C4-2B (cell line): ENCODE measurements around the gene HES2.

ENCODE experiments used
- H3K27ac ChIP-seq: fragments of 450-650 bp; 2 replicates; pipeline ENCODE4 v1.5.1; 2017
- ZFX ChIP-seq: fragments of 450-650 bp; IDR thresholded peaks from 2 replicates; pipeline ENCODE4 v1.6.1; 2017
- TF ChIP-seq, protein P1 (sequence below): fragments of 450-650 bp; conservative IDR thresholded peaks from 2 replicates; pipeline ENCODE4 v1.5.1; 2017; ENCODE audit warnings: mild to moderate bottlenecking

HES2 gene

DNA sequence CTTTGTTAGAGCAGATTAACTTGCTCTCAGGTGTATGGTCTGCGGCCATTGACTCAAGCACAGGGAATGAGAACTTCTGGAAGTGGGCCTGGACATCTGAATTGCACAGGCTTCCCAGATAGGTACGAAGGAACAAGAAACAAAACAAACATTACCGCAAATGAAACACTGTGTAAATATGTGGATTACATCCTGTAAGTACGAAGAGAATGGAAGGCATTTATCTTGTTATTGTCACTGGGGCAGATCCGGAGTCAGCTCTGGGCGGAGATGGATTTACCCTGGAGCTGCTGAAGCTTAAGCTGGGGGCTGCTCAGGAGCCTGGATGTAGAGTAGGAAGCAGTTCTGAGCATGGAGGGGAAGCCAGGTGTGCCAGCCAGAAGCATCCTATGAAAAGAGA, 6.8 kb downstream of the HES2 start:
- TF ChIP-seq, protein P1, sequence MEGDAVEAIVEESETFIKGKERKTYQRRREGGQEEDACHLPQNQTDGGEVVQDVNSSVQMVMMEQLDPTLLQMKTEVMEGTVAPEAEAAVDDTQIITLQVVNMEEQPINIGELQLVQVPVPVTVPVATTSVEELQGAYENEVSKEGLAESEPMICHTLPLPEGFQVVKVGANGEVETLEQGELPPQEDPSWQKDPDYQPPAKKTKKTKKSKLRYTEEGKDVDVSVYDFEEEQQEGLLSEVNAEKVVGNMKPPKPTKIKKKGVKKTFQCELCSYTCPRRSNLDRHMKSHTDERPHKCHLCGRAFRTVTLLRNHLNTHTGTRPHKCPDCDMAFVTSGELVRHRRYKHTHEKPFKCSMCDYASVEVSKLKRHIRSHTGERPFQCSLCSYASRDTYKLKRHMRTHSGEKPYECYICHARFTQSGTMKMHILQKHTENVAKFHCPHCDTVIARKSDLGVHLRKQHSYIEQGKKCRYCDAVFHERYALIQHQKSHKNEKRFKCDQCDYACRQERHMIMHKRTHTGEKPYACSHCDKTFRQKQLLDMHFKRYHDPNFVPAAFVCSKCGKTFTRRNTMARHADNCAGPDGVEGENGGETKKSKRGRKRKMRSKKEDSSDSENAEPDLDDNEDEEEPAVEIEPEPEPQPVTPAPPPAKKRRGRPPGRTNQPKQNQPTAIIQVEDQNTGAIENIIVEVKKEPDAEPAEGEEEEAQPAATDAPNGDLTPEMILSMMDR = no peak
- no peak for TF ChIP-seq ZFX
- peak overlapping the region; percentile 71 for H3K27ac ChIP-seq

DNA sequence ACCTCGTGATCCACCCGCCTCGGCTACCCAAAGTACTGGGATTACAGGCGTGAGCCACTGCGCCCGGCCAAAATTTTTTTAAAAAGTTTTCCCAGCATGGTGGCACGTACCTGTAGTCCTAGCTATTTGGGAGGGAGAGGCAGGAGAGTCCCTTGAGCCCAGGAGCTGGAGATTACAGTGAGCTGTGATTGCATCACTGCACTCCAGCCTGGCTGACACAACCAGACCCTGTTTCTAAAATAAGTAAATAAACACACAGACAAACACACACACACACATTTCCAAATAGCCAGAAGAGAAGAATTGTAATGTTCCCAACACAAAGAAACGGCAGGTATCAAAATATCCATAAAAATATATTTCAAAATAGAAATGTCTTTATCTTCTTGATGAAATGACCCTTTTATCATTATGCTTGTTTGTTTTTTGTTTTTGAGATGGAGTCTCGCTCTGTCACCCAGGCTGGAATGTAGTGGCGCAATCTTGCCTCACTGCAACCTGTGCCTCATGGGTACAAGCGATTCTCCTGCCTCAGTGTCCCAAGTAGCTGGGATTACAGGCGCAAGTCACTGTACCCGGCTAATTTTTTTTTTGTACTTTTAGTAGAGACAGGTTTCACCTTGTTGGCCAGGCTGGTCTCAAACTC, 9.3 kb downstream of the HES2 start:
- no peak for TF ChIP-seq ZFX
- TF ChIP-seq, protein P1 = no peak
- no peak overlapping the region for H3K27ac ChIP-seq

DNA sequence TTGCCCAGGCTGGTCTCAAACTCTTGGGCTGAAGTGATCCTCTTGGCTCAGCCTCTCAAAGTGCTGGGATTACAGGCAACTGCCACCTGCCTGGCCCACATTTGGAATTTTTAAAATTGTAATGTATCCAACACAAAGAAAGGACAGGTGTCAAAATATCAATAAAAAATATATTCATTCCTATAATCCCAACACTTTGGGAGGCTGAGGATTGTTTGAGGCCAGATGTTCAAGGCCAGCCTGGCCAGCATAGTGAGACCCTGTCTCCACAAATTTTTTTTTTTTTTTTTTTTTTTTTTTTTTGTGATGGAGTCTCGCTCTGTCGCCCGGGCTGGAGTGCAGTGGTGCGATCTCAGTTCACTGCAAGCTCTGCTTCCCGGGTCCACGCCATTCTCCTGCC, 10.0 kb downstream of the HES2 start:
- TF ChIP-seq, protein P1 = no peak
- no peak for TF ChIP-seq ZFX
- H3K27ac ChIP-seq = no peak overlapping the region

DNA sequence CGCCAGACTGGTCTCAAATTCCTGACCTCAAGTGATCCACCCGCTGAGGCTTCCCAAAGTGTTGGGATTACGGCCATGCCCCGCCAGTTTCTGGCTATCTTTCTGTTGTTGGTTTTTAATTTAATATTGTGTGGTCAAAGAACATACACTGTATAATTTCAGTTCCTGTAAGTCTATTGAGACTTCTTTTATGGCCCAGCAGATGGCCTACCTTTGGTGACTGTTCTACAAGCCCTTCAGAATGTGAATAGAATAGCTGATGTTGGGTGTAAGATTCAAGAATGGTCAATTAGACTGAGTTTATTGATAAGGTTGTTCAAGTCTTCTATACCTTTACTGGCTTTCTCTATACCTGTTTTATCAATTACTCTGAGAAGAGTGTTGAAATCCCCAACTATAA, 10.7 kb downstream of the HES2 start:
- TF ChIP-seq, protein P1 = no peak
- TF ChIP-seq ZFX = no peak
- no peak overlapping the region for H3K27ac ChIP-seq

DNA sequence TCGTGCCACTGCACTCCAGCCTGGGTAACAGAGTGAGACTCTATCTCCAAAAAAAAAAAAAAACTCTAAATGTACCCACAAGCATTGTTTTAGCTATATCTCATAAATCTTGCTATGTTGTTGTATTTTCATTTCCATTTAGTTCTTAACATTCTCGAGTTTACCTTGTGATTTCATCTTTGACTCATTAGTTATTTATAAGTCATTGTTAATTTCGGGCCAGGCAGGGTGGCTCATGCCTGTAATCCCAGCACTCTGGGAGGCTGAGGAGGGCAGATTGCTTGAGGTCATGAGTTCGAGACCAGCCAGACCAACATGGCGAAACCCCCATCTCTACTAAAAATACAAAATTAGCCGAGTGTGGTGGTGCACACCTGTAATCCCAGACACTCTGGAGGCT, 11.7 kb downstream of the HES2 start:
- no peak for TF ChIP-seq ZFX
- TF ChIP-seq, protein P1 = no peak
- H3K27ac ChIP-seq = no peak overlapping the region

DNA sequence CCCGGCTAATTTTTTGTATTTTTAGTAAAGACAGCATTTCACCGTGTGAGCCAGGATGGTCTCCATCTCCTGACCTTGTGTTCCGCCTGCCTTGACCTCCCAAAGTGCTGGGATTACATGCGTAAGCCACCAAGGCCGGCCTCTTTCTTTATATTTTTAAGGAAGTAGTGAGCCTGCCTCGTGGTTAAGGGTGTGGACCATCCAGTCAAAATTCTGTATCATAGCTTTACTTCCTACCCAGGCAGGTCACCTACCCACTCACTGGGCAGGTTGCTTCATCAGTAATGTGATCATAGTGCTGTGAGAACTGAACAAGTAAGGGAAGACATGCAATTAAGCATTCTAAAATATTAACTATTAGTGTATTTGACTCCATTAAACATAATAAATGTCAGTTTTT, 18.0 kb downstream of the HES2 start:
- no peak overlapping the region for H3K27ac ChIP-seq
- TF ChIP-seq, protein P1 = no peak
- no peak for TF ChIP-seq ZFX

DNA sequence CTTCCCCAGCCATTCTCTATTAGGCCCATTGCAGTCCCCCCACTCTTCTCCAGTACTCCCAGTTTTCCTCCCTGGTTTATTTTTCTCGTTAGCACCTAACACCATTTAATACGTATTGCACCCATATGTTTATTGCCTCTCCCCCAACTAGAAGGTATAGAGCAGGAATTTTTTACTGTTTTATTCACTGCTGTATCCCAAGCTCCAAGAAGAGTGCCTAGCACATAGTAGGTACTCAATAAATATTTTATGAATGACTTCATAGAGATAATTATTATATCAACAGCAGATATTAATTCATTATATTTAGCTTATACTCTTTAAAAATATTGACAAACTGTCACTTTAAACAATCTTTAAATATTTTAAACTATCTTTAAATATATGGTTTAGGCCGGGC, 20.4 kb downstream of the HES2 start:
- no peak overlapping the region for H3K27ac ChIP-seq
- TF ChIP-seq, protein P1 = no peak
- no peak for TF ChIP-seq ZFX
